GM12878 (cell line): Measurements from ENCODE around the gene RBMS3. TPM values are rescaled to one million over a fixed set of nuclear protein-coding genes. Genes with fewer than 3 reads are reported as not detected.

Experiments used
- ATAC-seq: fragments of 200-7000 bp; cut with Tn5 transposase; 3 replicates; pipeline ENCODE4 v1.9.1; 2020; ENCODE audit warnings: mild to moderate bottlenecking, moderate library complexity
- BruUV-seq: library from RNA; stranded (reverse); fragments of 400-500 nt; replicated peaks from 2 replicates; lab custom pipeline; 2021; lab: Mats Ljungman, UMichigan
- CTCF ChIA-PET: fragments of 300-600 bp; sonication (Branson Sonifier 250); formaldehyde crosslinking; extraction: SDS; loops from one replicate; lab custom pipeline; 2021; ENCODE audit warnings: inconsistent platforms; lab: Yijun Ruan, JAX
- POLR2A ChIA-PET: fragments of 350-600 bp; formaldehyde crosslinking; extraction: SDS; loops from one replicate; lab custom pipeline; 2021; ENCODE audit warnings: inconsistent platforms; lab: Charles Lee
- RAD21 ChIA-PET: fragments of 300-600 bp; sonication (Branson Sonifier 250); formaldehyde crosslinking; loops from one replicate; lab custom pipeline; 2023; ENCODE audit warnings: antibody characterized with exemption; ENCODE audit not compliant: unreplicated experiment; lab: Charles Lee
- SMC1A ChIA-PET: fragments of 300-600 bp; sonication (Branson Sonifier 250); formaldehyde crosslinking; loops from one replicate; lab custom pipeline; 2023; ENCODE audit not compliant: unreplicated experiment, uncharacterized antibody; lab: Charles Lee
- DNase-seq: peaks from one replicate; pipeline ENCODE4 v3.0.0-alpha.2; 2011; ENCODE audit warnings: low read depth, low spot score
- FAIRE-seq: peaks from 3 replicates; lab custom pipeline; 2011; peaks lifted over from hg19 to GRCh38; lab: Jason Lieb, UNC
- H2AFZ ChIP-seq: 2 replicates; pipeline ENCODE4 v1.6.0; 2011; ENCODE audit warnings: low read depth, low read length, control low read depth; ENCODE audit not compliant: control insufficient read depth
- H3K27ac ChIP-seq: 2 replicates; pipeline ENCODE4 v1.5.1; 2011; ENCODE audit warnings: control low read depth; ENCODE audit not compliant: control insufficient read depth, insufficient read depth
- H3K27me3 ChIP-seq, 2 experiments: replicated peaks in 1 of 2; 2 replicates each; pipeline versions ENCODE4 v1.6.0 to v1.6.1; 2011; ENCODE audit warnings: low read length in 1 of 2; ENCODE audit not compliant: control insufficient read depth in 2 of 2, insufficient read depth in 2 of 2
- H3K36me3 ChIP-seq, 2 experiments: 2 replicates each; pipeline ENCODE4 v1.5.1; 2011; ENCODE audit warnings: low read length in 1 of 2; ENCODE audit not compliant: control insufficient read depth in 2 of 2, insufficient read depth in 2 of 2
- H3K4me1 ChIP-seq: 2 replicates; pipeline ENCODE4 v1.6.1; 2011; ENCODE audit warnings: mild to moderate bottlenecking, low read length, moderate library complexity, mixed read lengths; ENCODE audit not compliant: control insufficient read depth, insufficient read depth
- H3K4me2 ChIP-seq: 2 replicates; pipeline ENCODE4 v1.6.0; 2011; ENCODE audit warnings: control low read depth; ENCODE audit not compliant: control insufficient read depth, insufficient read depth
- H3K4me3 ChIP-seq: fragments of 200-600 bp; sonication (generic); 2 replicates; pipeline ENCODE4 v1.5.1; 2016
- H3K79me2 ChIP-seq: 2 replicates; pipeline ENCODE4 v1.6.0; 2011; ENCODE audit warnings: low read length; ENCODE audit not compliant: control insufficient read depth, insufficient read depth
- H3K9ac ChIP-seq: 2 replicates; pipeline ENCODE4 v1.8.0; 2011; ENCODE audit warnings: low read length, control low read depth, mixed read lengths; ENCODE audit not compliant: control insufficient read depth, insufficient read depth
- H3K9me3 ChIP-seq: replicated peaks from 3 replicates; pipeline ENCODE4 v1.5.1; 2011; ENCODE audit warnings: mild to moderate bottlenecking, low read length; ENCODE audit not compliant: control insufficient read depth, insufficient read depth
- H4K20me1 ChIP-seq: 2 replicates; pipeline ENCODE4 v1.6.0; 2011; ENCODE audit not compliant: control insufficient read depth, insufficient read depth
- ASH2L ChIP-seq: fragments of 300-600, 200-600 bp; sonication (generic); IDR thresholded peaks from 2 replicates; pipeline ENCODE4 v1.6.1; 2017; ENCODE audit warnings: low read depth, mild to moderate bottlenecking, borderline replicate concordance
- BACH1 ChIP-seq: fragments of 450-650 bp; IDR thresholded peaks from 2 replicates; pipeline ENCODE4 v1.6.1; 2017; ENCODE audit warnings: mild to moderate bottlenecking, borderline replicate concordance
- E2F8 ChIP-seq: fragments of 450-650 bp; IDR thresholded peaks from 2 replicates; pipeline ENCODE4 v1.6.1; 2018; ENCODE audit warnings: mild to moderate bottlenecking, low read depth, moderate library complexity; ENCODE audit not compliant: partially characterized antibody
- IKZF1 ChIP-seq: fragments of 450-650 bp; conservative IDR thresholded peaks from 2 replicates; pipeline ENCODE4 v1.6.1; 2017; ENCODE audit warnings: antibody characterized with exemption, mild to moderate bottlenecking
- IRF3 ChIP-seq: fragments of 450-650 bp; IDR thresholded peaks from 2 replicates; pipeline ENCODE4 v1.6.1; 2014; ENCODE audit warnings: mild to moderate bottlenecking
- LARP7 ChIP-seq: fragments of 450-650 bp; IDR thresholded peaks from 2 replicates; pipeline ENCODE4 v1.6.1; 2017; ENCODE audit warnings: mild to moderate bottlenecking
- MLLT1 ChIP-seq: fragments of 450-650 bp; IDR thresholded peaks from 2 replicates; pipeline ENCODE4 v1.6.1; 2016; ENCODE audit warnings: mild to moderate bottlenecking
- NFIC ChIP-seq: IDR thresholded peaks from 2 replicates; pipeline ENCODE4 v1.6.1; 2012; ENCODE audit warnings: low read depth, mild to moderate bottlenecking, inconsistent platforms, low read length, moderate library complexity
- POLR2AphosphoS5 ChIP-seq: IDR thresholded peaks from 2 replicates; pipeline ENCODE4 v1.6.1; 2011; ENCODE audit warnings: mild to moderate bottlenecking, low read length, inconsistent platforms
- POU2F2 ChIP-seq: IDR thresholded peaks from 3 replicates; pipeline ENCODE4 v1.6.1; 2011; ENCODE audit warnings: low read depth, mild to moderate bottlenecking, low read length, borderline replicate concordance
- PRDM15 ChIP-seq: fragments of 450-650 bp; formaldehyde crosslinking; IDR thresholded peaks from 2 replicates; pipeline ENCODE4 v1.4.0; 2020; ENCODE audit warnings: mild to moderate bottlenecking, moderate library complexity
- SUZ12 ChIP-seq: fragments of 200-600 bp; sonication (generic); IDR thresholded peaks from one replicate; pipeline ENCODE4 v1.6.1; 2018; ENCODE audit warnings: antibody characterized with exemption, mild to moderate bottlenecking; ENCODE audit not compliant: unreplicated experiment
- TBL1XR1 ChIP-seq: IDR thresholded peaks from 2 replicates; pipeline ENCODE4 v1.6.1; 2012; ENCODE audit warnings: low read depth, low read length, improper control_type of control experiment
- TCF3 ChIP-seq: IDR thresholded peaks from 2 replicates; pipeline ENCODE4 v1.6.1; 2012; ENCODE audit warnings: low read depth, mild to moderate bottlenecking, low read length, borderline replicate concordance; ENCODE audit not compliant: insufficient read depth
- YBX1 ChIP-seq: fragments of 450-650 bp; IDR thresholded peaks from 2 replicates; pipeline ENCODE4 v1.6.1; 2016; ENCODE audit warnings: antibody characterized with exemption
- ZBED1 ChIP-seq: IDR thresholded peaks from 2 replicates; pipeline ENCODE4 v1.6.1; 2016; ENCODE audit warnings: borderline replicate concordance
- WGBS: methylation state at CpG from one replicate; pipeline ENCODE4 v1.1.6; 2016; ENCODE audit warnings: low lambda C conversion rate; ENCODE audit not compliant: insufficient replicate concordance, insufficient coverage; ENCODE audit errors: missing lambda C conversion rate; 5-methylcytosine and 5-hydroxymethylcytosine counted together
- in situ Hi-C: fragments of 300-500 bp; cut with MboI; formaldehyde crosslinking; loops from 9 replicates; pipeline ENCODE4 v1.14.3; 2018; ENCODE audit warnings: mixed read lengths
- intact Hi-C: fragments of 100-400 bp; cut with micrococcal nuclease; formaldehyde crosslinking; loops from one replicate; pipeline ENCODE4 v1.14.2; 2022; ENCODE audit not compliant: unreplicated experiment
- polyA plus RNA-seq, 11 experiments: library from polyadenylated mRNA; depleted of rRNA in 4 of 11; unstranded in 6 of 11; stranded (reverse) in 5 of 11; fragments of >200 nt; fragmentation: Nextera tagmentation in 4 of 11; fragmentation: Illumina TruSeq in 1 of 11; extraction: Ambion mirVana in 4 of 11; extraction: Trizol in 1 of 11; gene quantifications; 1 replicate in 1 of 11; 2 replicates in 10 of 11; pipeline versions ENCODE4 v1.2.1 to v1.2.3, GENCODE V29; 2011 to 2016; ENCODE audit warnings: inconsistent platforms in 2 of 11, missing spikeins in 2 of 11, low read depth in 1 of 11
- total RNA-seq, 4 experiments: library from RNA; depleted of rRNA in 3 of 4; stranded (reverse); fragments of >200 nt in 3 of 4; fragmentation: Illumina TruSeq in 1 of 4; extraction: Trizol in 1 of 4; gene quantifications; 2 replicates each; pipeline versions ENCODE4 v1.2.1 to v1.2.3, GENCODE V29; 2013 to 2021

RBMS3 gene
- total and polyA plus RNA-seq, 10 of the 15 experiments (the other 5 are each of a cell fraction or from before 2014, with no cell fraction given): 0.79 to 4.7 (median 3.1) TPM

- Histone ChIP-seq H3K9ac (no peak overlapping the region), H3K9me3 (no peaks in the 10 kb centered on the region), H3K4me1 (no peaks in the 10 kb centered on the region), H4K20me1 (no peaks in the 10 kb centered on the region), H3K27ac (no peak overlapping the region), H3K27me3 (no peaks in the 10 kb centered on the region), H2AFZ (no peak overlapping the region), H3K4me2 (no peak overlapping the region), H3K79me2 (no peaks in the 10 kb centered on the region), H3K36me3 (no peaks in the 10 kb centered on the region), H3K4me3 (no peak overlapping the region)
- intact Hi-C loops: no loop called here
- in situ Hi-C loops: no loop called here
- BruUV-seq: no TSS peak
- SMC1A ChIA-PET: interaction anchor here (0.6 to 1.3 kb wide), 3 partner anchors 43 to 120 kb away, joined by 3 read pairs; no protein-coding TSS in a partner anchor
- 40% methylated on average over 5 of the region's 5 CpGs for WGBS
- DNase-seq: no peak
- no peak for ATAC-seq
- POLR2A ChIA-PET: interaction anchor here (0.6 to 1.4 kb wide), 2 partner anchors 11 to 18 kb away, joined by 3 read pairs; no protein-coding TSS in a partner anchor
- CTCF ChIA-PET: interaction anchor here (1.4 kb wide), 1 partner anchor 19 kb away, joined by 3 read pairs; no protein-coding TSS in a partner anchor
- FAIRE-seq: no peak
- RAD21 ChIA-PET: interaction anchor here (1.1 to 2.8 kb wide), 2 partner anchors 10 to 22 kb away, joined by 3 to 14 read pairs; no protein-coding TSS in a partner anchor
- no peak for TF ChIP-seq IRF3
- no peak for TF ChIP-seq YBX1
- no peak for TF ChIP-seq BACH1
- TF ChIP-seq POU2F2: no peak
- TF ChIP-seq MLLT1: no peak
- no peak for TF ChIP-seq PRDM15 (CRISPR knock-in tag)
- TF ChIP-seq IKZF1: no peak
- no peak for TF ChIP-seq NFIC
- no peak for TF ChIP-seq ASH2L
- no peak for TF ChIP-seq POLR2AphosphoS5
- no peak for TF ChIP-seq E2F8
- no peak for TF ChIP-seq TBL1XR1
- TF ChIP-seq SUZ12: no peak
- TF ChIP-seq ZBED1: no peak
- no peak for TF ChIP-seq LARP7
- TF ChIP-seq TCF3: no peak
Observed at GRCh38 chr3:29347412-29347811, 66.5 kb downstream of the RBMS3 start.
